Occipital lobe (tissue), 2 donors: ENCODE data around the gene DUSP28. TPM values are rescaled to one million over a fixed set of nuclear protein-coding genes. Genes with fewer than 3 reads are reported as not detected.
A peak's percentile ranks its signal among the peaks of the same experiment; 100 is the strongest.
"Not testable (repeated sequence)": the region's sequence is repeated elsewhere in the genome, so short reads cannot be mapped to it uniquely, and the experiment has no call there.

Experiments
- DNase-seq: peaks from one replicate; lab custom pipeline; 2025; lab: John Stamatoyannopoulos, UW
- total RNA-seq: library from RNA; depleted of rRNA; stranded (reverse); fragments of >200 nt; gene quantifications from one replicate; pipeline ENCODE4 v1.2.3, GENCODE V29; 2014

Gene DUSP28
- total RNA-seq, 1 donor from 2014 or later: 8.9 TPM

GRCh38 chr2:240560480-240561324 lies 545 bp downstream of the DUSP28 start:
- peak; percentile 98 for DNase-seq

DNA sequence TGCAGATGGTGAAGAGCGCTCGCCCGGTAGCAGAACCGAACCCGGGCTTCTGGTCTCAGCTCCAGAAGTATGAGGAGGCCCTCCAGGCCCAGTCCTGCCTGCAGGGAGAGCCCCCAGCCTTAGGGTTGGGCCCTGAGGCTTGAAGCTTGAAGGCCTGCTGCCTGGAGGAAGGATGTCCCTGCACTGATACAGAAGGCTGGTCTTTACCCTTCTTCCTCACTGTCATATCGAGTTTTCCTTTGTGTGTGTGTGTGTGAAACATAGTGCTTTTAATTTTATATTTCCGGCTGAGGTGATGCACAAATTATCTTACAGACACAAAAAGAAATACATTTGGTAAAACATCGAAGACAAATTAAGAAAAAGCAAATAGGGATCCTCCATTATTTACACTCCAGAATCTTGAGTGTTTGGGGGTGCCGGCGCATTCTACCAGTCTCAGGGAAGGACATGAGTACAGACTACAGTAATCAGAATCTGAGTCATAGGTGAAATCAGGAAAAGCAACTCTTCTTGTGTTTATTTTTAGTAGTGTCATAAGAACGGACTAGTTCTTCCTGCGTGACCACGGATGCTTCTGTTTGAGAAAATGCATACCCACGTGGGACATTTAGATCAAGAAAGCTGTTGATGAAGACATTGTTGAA lies 1.3 kb downstream of the DUSP28 start:
- DNase-seq: no peak

DNA sequence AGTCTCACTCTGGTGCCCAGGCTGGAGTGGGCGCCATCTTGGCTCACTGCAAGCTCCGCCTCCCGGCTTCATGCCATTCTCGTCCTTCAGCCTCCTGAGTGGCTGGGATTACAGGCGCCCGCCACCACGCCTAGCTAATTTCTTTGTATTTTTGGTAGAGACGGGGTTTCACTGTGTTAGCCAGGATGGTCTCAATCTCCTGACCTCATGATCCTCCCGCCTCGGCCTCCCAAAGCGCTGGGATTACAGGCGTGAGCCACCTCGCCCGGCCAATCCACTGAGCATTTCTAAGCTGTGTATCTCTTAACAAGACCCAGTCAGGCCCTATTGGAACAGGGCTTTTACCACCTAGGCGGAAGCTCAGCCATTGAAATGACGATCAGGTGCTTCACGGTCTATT lies 3.1 kb downstream of the DUSP28 start:
- DNase-seq: not testable (repeated sequence)

- DNase-seq: no peak
Observed at GRCh38 chr2:240563951-240564560, 3.9 kb downstream of the DUSP28 start.

- no peak for DNase-seq
Observed at GRCh38 chr2:240564561-240565332, 4.6 kb downstream of the DUSP28 start.

DNA sequence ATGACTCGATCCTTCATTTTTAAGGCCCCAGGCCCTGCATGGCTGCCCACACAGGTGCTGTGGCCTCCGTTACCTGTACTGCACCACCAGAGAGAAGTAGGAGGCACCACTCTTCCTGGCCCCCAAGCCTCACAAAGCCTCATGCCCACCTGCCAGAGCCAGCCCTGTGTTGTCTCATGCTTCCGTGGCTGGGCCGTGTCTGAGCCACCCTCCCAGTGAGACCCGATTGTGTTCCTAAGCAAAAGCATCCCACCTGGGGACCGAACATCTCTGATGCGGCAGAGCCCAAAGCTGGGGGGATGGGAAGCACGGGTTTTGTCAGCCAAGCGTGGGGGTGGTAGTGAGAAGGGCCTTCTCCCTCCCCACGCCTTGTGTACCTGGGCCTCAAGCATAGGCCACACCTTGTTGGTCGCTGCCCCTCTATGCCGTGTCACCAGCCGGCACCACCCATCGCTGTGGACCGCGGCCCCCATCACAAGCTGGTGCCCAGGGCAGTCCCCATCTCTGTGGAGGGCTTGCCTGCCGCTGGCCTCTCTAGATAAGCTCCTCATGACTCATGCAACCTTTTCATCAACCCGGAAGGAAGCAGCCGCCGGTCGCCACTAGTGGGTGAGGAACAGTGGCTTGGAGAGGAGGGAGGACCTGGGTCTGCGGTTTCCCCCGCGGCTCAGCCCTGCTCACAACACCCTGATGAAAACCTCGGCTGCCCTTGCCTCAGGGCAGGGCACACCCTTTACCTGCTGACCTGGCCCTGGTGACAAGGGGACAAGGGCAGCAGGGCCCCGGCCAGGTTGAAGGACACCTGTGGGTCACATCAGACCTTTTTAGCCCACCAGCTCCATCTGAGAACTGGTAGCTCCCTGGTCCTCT lies 5.4 kb downstream of the DUSP28 start:
- no peak for DNase-seq

GRCh38 chr2:240566203-240567136 lies 6.3 kb downstream of the DUSP28 start:
- peak; percentile 80 for DNase-seq

DNA sequence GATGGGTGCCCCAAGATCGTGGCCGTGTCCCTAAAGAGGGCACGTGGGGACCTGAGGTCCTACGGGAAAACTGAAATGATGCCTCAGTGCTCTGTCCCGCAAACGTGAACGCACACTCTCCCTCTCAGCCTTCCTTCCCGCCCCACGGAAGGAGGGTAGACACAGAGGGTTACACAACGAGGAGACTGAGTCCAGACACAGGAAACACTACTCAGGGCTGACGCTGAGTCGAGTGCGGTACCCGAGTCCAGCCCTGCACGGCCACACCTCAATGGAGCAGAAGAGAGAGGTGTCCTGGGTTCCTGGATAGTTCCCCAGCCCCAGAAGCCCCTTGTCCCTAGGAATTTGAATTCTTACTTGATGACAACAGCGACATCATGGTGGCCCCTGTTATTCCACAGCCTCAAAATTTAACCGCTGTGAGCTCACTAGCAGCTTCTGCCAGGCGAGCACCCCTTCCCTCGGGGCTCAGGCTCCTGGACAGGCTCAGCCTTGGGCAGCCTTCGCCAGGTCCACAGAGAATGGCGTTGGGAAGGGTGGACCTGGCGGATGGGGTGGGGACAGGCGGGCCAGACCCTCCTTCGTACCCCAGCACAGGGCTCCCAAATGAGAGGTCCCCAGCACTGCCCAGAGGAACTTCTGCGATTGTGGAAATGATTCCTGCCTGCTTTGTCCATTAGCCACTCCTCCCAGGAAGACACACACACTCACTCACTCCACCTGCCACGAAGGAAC lies 7.1 kb downstream of the DUSP28 start:
- no peak for DNase-seq

DNA sequence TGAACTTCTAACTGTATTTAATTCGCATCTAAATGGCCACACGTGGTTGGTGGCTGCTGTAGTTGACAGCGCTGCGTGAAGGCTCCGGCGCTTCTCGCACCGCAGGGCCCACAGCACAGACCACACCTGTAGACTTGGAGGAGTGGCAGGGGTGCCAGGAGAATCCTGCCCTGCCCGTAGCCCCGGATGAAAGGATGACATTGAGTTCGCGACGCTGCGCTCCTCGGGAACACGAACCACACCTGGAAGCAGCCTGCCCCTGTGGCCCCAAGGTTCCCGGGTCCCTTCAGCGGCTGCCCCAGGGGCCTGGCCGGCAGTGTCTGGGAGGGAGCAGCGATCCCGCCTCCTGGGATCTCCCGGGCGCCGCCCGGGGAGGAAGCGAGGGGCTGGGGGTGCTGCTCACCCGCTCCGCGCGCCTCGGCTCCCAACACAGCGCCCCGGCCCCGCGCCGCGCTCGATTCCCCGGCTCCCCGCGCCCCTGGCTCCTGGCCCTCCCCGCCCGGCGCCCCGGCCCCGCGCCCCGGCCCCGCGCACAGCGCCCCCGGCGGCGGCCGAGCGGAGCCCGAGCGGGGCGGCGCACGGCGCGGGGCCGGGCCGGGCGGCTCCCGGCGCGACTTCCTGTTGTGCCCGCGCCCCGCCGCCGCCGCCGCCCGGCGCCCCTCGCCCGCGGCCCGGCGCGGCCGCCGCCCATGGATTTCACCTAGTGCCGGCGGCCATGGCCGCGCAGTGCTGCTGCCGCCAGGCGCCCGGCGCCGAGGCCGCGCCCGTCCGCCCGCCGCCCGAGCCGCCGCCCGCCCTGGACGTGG lies 7.9 kb downstream of the DUSP28 start, which contains the start of gene RNPEPL1:
TSS of gene RNPEPL1 (plus strand) at position 613 of the 806 bp plus-strand sequence. CDS start at position 716, 103 bp downstream.
- no peak for DNase-seq

DNA sequence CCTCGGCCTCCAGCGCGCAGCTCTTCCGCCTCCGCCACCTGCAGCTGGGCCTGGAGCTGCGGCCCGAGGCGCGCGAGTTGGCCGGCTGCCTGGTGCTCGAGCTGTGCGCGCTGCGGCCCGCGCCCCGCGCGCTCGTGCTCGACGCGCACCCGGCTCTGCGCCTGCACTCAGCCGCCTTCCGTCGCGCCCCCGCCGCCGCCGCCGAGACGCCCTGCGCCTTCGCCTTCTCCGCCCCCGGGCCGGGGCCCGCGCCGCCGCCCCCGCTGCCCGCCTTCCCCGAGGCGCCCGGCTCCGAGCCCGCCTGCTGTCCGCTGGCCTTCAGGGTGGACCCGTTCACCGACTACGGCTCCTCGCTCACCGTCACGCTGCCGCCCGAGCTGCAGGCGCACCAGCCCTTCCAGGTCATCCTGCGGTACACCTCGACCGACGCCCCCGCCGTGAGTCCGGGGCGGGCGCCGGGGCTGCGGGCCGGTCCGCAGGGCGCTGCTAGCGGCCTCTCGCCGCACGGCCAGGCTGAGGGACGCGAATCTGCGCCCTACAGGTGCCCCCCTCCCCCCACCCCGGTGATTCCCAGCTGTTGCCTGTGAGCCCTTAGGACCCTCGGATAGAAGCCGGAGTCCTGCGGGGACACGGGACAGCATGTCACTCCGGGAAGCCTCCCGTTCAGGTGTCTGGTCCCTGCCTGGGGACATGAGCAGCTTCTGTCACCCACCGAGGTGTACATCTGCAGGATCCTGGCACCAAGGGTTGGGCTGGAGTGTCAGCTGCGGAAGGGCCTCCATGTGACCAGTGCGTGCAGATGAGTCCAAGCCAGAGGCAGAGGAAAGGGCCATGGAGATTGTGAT lies 8.7 kb downstream of the DUSP28 start:
- DNase-seq: peak; percentile 39

DNA sequence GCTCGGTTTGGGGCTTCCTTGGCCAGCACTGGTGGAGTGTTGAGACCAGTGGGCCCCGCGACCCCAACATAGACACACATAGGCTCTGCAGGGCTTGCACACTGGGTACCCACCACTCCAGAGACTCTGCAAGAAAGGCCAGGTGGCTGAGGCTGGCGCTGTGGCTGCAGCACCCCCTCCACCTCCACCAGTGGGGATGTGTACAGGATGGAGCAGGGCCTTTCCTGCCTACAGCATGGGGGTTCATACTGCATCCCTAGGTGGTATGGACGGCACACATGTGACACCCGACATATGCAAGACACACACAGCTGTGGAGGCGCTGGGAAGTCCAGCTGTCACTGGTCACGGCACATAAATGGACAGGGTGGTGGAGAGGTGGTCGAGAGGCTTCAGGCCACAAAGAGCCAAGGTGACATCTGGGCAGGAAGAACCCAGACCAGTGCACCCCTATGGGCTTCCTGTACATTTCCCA lies 9.4 kb downstream of the DUSP28 start:
- no peak for DNase-seq

GRCh38 chr2:240569998-240570530 lies 9.9 kb downstream of the DUSP28 start:
- DNase-seq: no peak

DNA sequence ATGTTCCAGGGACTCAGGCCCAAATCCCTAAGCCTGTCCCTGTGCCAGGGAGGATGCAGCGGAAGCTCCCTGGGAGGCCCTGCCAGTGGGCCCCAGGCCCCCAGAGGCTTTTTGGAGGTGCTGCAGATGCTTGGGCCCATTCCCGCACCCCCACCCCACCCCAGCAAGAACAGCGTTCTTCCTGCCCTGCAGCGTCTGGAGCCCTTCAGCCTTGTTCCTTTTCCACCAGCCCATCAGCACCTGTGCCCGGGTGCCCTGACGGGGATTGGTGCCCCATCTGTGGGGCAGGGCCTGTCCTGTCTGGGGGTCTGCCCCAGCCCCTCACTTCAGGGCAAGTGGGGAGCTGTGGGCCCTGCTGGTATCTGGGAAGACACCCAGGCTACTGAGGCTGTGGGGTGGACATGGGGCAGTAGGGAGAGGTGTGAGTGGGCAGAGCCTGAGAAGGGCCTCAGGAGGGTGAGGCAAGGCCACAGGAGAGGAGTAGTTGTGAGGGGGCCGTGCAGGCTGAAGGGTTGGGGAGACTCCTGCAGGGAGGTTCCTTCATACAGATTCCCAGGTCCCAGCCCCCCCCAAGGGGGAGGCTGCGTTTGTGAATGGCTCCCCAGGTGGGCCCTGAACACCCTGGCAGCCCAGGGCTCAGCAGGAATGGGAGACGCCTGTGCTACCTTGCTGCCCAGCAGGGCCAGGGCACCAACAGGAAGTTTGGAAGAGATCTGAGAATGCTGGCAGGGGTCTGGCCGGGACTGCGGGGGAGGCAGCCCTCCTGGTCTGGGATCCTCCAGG lies 10.6 kb downstream of the DUSP28 start:
- DNase-seq: no peak

DNA sequence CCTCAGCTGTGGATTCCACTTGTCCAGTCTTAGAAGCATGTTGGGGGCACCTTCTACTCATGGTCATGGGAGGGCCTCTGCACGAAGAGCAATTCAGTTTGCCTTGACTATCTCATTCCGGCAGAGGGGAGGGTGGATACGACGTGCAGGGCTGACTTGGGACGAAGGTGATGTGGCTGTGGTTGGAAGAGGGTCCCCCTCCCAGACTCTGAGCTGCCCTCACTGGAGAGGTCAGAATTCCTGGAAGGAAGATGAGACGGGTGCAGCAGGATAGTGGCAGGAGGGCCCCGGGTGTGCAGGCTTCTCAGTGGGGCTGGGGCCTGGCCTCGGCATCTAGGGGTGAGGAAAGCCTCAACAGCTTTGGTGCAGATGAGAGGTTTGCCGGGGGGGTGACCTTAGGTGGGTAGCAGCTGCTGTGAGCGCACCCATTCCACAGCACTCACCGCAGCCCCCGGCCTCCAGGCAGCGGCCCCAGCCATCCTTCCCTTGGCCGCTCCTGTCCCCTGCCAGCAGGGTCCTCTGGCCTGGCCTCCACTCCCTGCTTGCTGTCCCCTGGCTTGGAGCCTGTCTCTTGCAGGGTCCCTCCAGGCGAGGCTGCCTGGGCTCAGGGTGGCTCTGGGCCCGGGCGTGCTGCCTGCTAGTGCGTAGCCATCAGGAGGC lies 11.3 kb downstream of the DUSP28 start:
- DNase-seq: no peak
